Osteocyte (in vitro differentiated cells): ENCODE results near the gene MAD2L1BP. TPM values are rescaled to one million over a fixed set of nuclear protein-coding genes. Genes with fewer than 3 reads are reported as not detected.

Source experiments
- DNase-seq: peaks from one replicate; pipeline ENCODE4 v3.0.0; 2021; ENCODE audit warnings: mixed read lengths; ENCODE audit not compliant: unreplicated experiment; ENCODE audit errors: extremely low spot score
- H3K27ac Mint-ChIP-seq: one replicate; pipeline ENCODE4 v1.8.0; 2021; ENCODE audit warnings: mild to moderate bottlenecking, mixed read lengths; ENCODE audit not compliant: unreplicated experiment
- H3K27me3 Mint-ChIP-seq: one replicate; pipeline ENCODE4 v1.8.0; 2021; ENCODE audit warnings: mixed read lengths; ENCODE audit not compliant: unreplicated experiment
- H3K36me3 Mint-ChIP-seq: one replicate; pipeline ENCODE4 v1.8.0; 2021; ENCODE audit warnings: mixed read lengths; ENCODE audit not compliant: unreplicated experiment
- H3K4me1 Mint-ChIP-seq: one replicate; pipeline ENCODE4 v1.8.0; 2021; ENCODE audit warnings: mixed read lengths; ENCODE audit not compliant: unreplicated experiment
- H3K4me3 Mint-ChIP-seq: one replicate; pipeline ENCODE4 v1.8.0; 2021; ENCODE audit warnings: mild to moderate bottlenecking, moderate library complexity, mixed read lengths; ENCODE audit not compliant: unreplicated experiment
- H3K9me3 Mint-ChIP-seq: one replicate; pipeline ENCODE4 v1.8.0; 2021; ENCODE audit warnings: mixed read lengths; ENCODE audit not compliant: unreplicated experiment
- CTCF ChIP-seq: fragments of 200-600 bp; sonication (generic); IDR thresholded peaks from 2 replicates; pipeline ENCODE4 v1.5.0; 2021; ENCODE audit warnings: antibody characterized with exemption, mild to moderate bottlenecking, moderate library complexity
- total RNA-seq: library from RNA; stranded (reverse); gene quantifications from 2 replicates; pipeline ENCODE4 v1.2.1, GENCODE V29; 2021

Gene MAD2L1BP
- total RNA-seq, 1 donor from 2014 or later, result 27.5 TPM

GRCh38 chr6:43621836-43622180 is 13.8 kb upstream of the MAD2L1BP start:
- TF ChIP-seq CTCF, result no peak
- Mint-ChIP-seq H3K27ac (no peak overlapping the region), H3K27me3 (no peaks in the 10 kb centered on the region), H3K4me3 (no peak overlapping the region), H3K4me1 (peaks cover 7% of the 10 kb centered on the region), H3K36me3 (peaks cover 38% of the 10 kb centered on the region), H3K9me3 (no peaks in the 10 kb centered on the region)
- no peak for DNase-seq

GRCh38 chr6:43622541-43622940 is 13.1 kb upstream of the MAD2L1BP start:
- Mint-ChIP-seq H3K4me3 (no peak overlapping the region), H3K27ac (no peak overlapping the region)
- DNase-seq, result no peak

GRCh38 chr6:43623880-43624785 is 11.5 kb upstream of the MAD2L1BP start:
- Mint-ChIP-seq H3K27ac (peak overlapping the region; percentile 28), H3K27me3 (no peaks in the 10 kb centered on the region), H3K36me3 (peaks cover 40% of the 10 kb centered on the region), H3K9me3 (no peaks in the 10 kb centered on the region), H3K4me3 (no peak overlapping the region), H3K4me1 (peaks cover 24% of the 10 kb centered on the region)
- no peak for TF ChIP-seq CTCF
- no peak for DNase-seq

More at GRCh38 chr6:43622541-43622940, 13.1 kb upstream of the MAD2L1BP start:
- Mint-ChIP-seq H3K4me1 (peaks cover 14% of the 10 kb centered on the region), H3K27me3 (no peaks in the 10 kb centered on the region), H3K9me3 (no peaks in the 10 kb centered on the region), H3K36me3 (peaks cover 40% of the 10 kb centered on the region)
- TF ChIP-seq CTCF, result no peak

GRCh38 chr6:43624786-43625288 is 10.8 kb upstream of the MAD2L1BP start:
- no peak for DNase-seq
- H3K27ac Mint-ChIP-seq, result peak overlapping the region; percentile 28
- H3K27me3 Mint-ChIP-seq, result no peaks in the 10 kb centered on the region
- no peaks in the 10 kb centered on the region for H3K9me3 Mint-ChIP-seq
- TF ChIP-seq CTCF, result no peak
- H3K36me3 Mint-ChIP-seq, result peaks cover 39% of the 10 kb centered on the region
- no peak overlapping the region for H3K4me3 Mint-ChIP-seq
- peaks cover 25% of the 10 kb centered on the region for H3K4me1 Mint-ChIP-seq

GRCh38 chr6:43625393-43625992 is 10.1 kb upstream of the MAD2L1BP start:
- no peak for TF ChIP-seq CTCF
- peak overlapping the region; percentile 96 for H3K27ac Mint-ChIP-seq
- no peaks in the 10 kb centered on the region for H3K9me3 Mint-ChIP-seq
- no peak overlapping the region for H3K4me3 Mint-ChIP-seq
- no peak for DNase-seq
- peaks cover 31% of the 10 kb centered on the region for H3K4me1 Mint-ChIP-seq
- H3K27me3 Mint-ChIP-seq, result no peaks in the 10 kb centered on the region
- peaks cover 37% of the 10 kb centered on the region for H3K36me3 Mint-ChIP-seq
